K562 (cell line): ENCODE measurements around the gene RPL7L1. TPM values are rescaled to one million over a fixed set of nuclear protein-coding genes. Genes with fewer than 3 reads are reported as not detected.
A peak's percentile ranks its signal among the peaks of the same experiment; 100 is the strongest.
"Not testable (repeated sequence)": the region's sequence is repeated elsewhere in the genome, so short reads cannot be mapped to it uniquely, and the experiment has no call there.

Source experiments
- ATAC-seq: fragments of 200-7000 bp; cut with Tn5 transposase; 3 replicates; pipeline ENCODE4 v1.9.1; 2020; ENCODE audit warnings: moderate library complexity
- BruUV-seq: library from RNA; stranded (reverse); fragments of 400-500 nt; replicated peaks from 2 replicates; lab custom pipeline; 2021; lab: Mats Ljungman, UMichigan
- CTCF ChIA-PET: fragments of 300-600 bp; formaldehyde crosslinking; extraction: SDS; loops from one replicate; lab custom pipeline; 2021; ENCODE audit warnings: low intra/inter-chr PET ratio; lab: Yijun Ruan, JAX
- POLR2A ChIA-PET: fragments of 300-600, 350-650 bp; sonication (Branson Sonifier 250); formaldehyde crosslinking; extraction: SDS; loops from one replicate; lab custom pipeline; 2021; ENCODE audit warnings: antibody characterized with exemption, inconsistent platforms; lab: Yijun Ruan, JAX
- DNase-seq, 4 experiments: peaks; one replicate each; pipeline versions ENCODE4 v3.0.0 to v3.0.0-alpha.2; 2011 to 2018; ENCODE audit warnings: low spot score in 3 of 4, mixed read lengths in 3 of 4; ENCODE audit errors: extremely low read depth in 1 of 4
- FAIRE-seq: peaks from 2 replicates; lab custom pipeline; 2011; peaks lifted over from hg19 to GRCh38; lab: Jason Lieb, UNC
- H2AFZ ChIP-seq: 2 replicates; pipeline ENCODE4 v1.6.0; 2011; ENCODE audit warnings: low read depth, low read length, control low read depth, inconsistent platforms
- H3K27ac ChIP-seq: fragments of 200-600 bp; 3 replicates; pipeline ENCODE4 v1.8.0; 2011; ENCODE audit warnings: low read depth, mild to moderate bottlenecking, control low read depth, inconsistent platforms, low read length, moderate library complexity, mixed read lengths; ENCODE audit errors: extremely low read depth
- H3K27me3 ChIP-seq, 2 experiments: fragments of 300-600 bp in 1 of 2; 2 replicates in 1 of 2; 3 replicates in 1 of 2; pipeline versions ENCODE4 v1.6.0 to v1.8.0; 2011; ENCODE audit warnings: inconsistent platforms in 2 of 2, low read length in 2 of 2, mild to moderate bottlenecking in 1 of 2, mixed read lengths in 1 of 2, moderate library complexity in 1 of 2; ENCODE audit not compliant: control insufficient read depth in 2 of 2, insufficient read depth in 2 of 2
- H3K36me3 ChIP-seq: fragments of 300-600 bp; 3 replicates; pipeline ENCODE4 v1.8.0; 2011; ENCODE audit warnings: mild to moderate bottlenecking, low read length, inconsistent platforms; ENCODE audit not compliant: control insufficient read depth, insufficient read depth
- H3K4me1 ChIP-seq, 2 experiments: fragments of 200-600 bp in 1 of 2; replicated peaks in 1 of 2; 2 replicates in 1 of 2; 3 replicates in 1 of 2; pipeline versions ENCODE4 v1.5.1 to v1.8.0; 2011; ENCODE audit warnings: inconsistent platforms in 2 of 2, low read length in 2 of 2, mild to moderate bottlenecking in 1 of 2, mixed read lengths in 1 of 2, moderate library complexity in 1 of 2; ENCODE audit not compliant: control insufficient read depth in 2 of 2, insufficient read depth in 2 of 2
- H3K4me2 ChIP-seq: 2 replicates; pipeline ENCODE4 v1.6.1; 2011; ENCODE audit warnings: low read length, control low read depth, inconsistent platforms, mixed read lengths; ENCODE audit not compliant: insufficient read depth
- H3K4me3 ChIP-seq: fragments of 200-600 bp; sonication (generic), shearing (Covaris generic); 2 replicates; pipeline ENCODE4 v1.5.1; 2016; ENCODE audit warnings: control low read depth, inconsistent platforms
- H3K79me2 ChIP-seq: fragments of 200-600 bp; 3 replicates; pipeline ENCODE4 v1.8.0; 2011; ENCODE audit warnings: low read length, inconsistent platforms; ENCODE audit not compliant: control insufficient read depth, insufficient read depth
- H3K9ac ChIP-seq, 2 experiments: 2 replicates each; pipeline versions ENCODE4 v1.6.0 to v1.6.1; 2011; ENCODE audit warnings: low read depth in 2 of 2, low read length in 2 of 2, control low read depth in 1 of 2, inconsistent platforms in 1 of 2, mild to moderate bottlenecking in 1 of 2, mixed read lengths in 1 of 2; ENCODE audit not compliant: insufficient read depth in 1 of 2
- H3K9me1 ChIP-seq: one replicate; pipeline ENCODE4 v1.6.0; 2011; ENCODE audit warnings: inconsistent platforms, mild to moderate bottlenecking, low read length, moderate library complexity; ENCODE audit not compliant: control insufficient read depth, insufficient read depth
- H3K9me3 ChIP-seq: replicated peaks from 2 replicates; pipeline ENCODE4 v1.5.1; 2011; ENCODE audit warnings: low read depth, low read length, inconsistent platforms; ENCODE audit not compliant: control insufficient read depth, insufficient read depth
- H4K20me1 ChIP-seq: replicated peaks from 2 replicates; pipeline ENCODE4 v1.6.1; 2011; ENCODE audit warnings: low read length, inconsistent platforms, mixed read lengths; ENCODE audit not compliant: control insufficient read depth, insufficient read depth
- SPI1 ChIP-seq: IDR thresholded peaks from 2 replicates; pipeline ENCODE4 v1.6.1; 2011; ENCODE audit warnings: low read depth, low read length, control low read depth, borderline replicate concordance
- ZFX ChIP-seq: sonication (generic); formaldehyde crosslinking; IDR thresholded peaks from 2 replicates; pipeline ENCODE4 v1.8.0; 2022; ENCODE audit warnings: mild to moderate bottlenecking, missing genetic modification reagents, moderate library complexity
- WGBS: fragments of 100-300 bp; shearing (Covaris generic); methylation state at CpG from one replicate; pipeline ENCODE4 v1.1.6; 2016; ENCODE audit warnings: low coverage, mixed read lengths; ENCODE audit not compliant: insufficient coverage; ENCODE audit errors: missing lambda C conversion rate; 5-methylcytosine and 5-hydroxymethylcytosine counted together
- in situ Hi-C: fragments of 300-500 bp; cut with MboI; formaldehyde crosslinking; loops from 4 replicates; pipeline ENCODE4 v1.15.0; 2018; ENCODE audit warnings: inconsistent platforms, mixed read lengths
- intact Hi-C: fragments of 100-400 bp; cut with micrococcal nuclease; formaldehyde crosslinking; loops from 2 replicates; pipeline ENCODE4 v1.14.2; 2022
- polyA plus RNA-seq, 8 experiments: library from polyadenylated mRNA; depleted of rRNA in 4 of 8; stranded (reverse) in 5 of 8; unstranded in 3 of 8; fragments of >200 nt; fragmentation: Nextera tagmentation in 2 of 8; fragmentation: Illumina TruSeq in 1 of 8; extraction: Ambion mirVana in 2 of 8; extraction: Trizol in 1 of 8; gene quantifications; 2 replicates each; pipeline versions ENCODE4 v1.2.1 to v1.2.3, GENCODE V29; 2011 to 2014; ENCODE audit warnings: inconsistent platforms in 1 of 8, missing spikeins in 1 of 8
- total RNA-seq, 7 experiments: library from RNA; depleted of rRNA in 6 of 7; stranded (reverse); fragments of >200 nt in 6 of 7; fragmentation: Illumina TruSeq in 2 of 7; extraction: Trizol in 2 of 7; gene quantifications; 2 replicates each; pipeline versions ENCODE4 v1.2.1 to v1.2.3, GENCODE V29; 2011 to 2021; ENCODE audit warnings: low replicate concordance in 1 of 7
- TF ChIP-seq, protein P1 (sequence below), 2 experiments: fragments of 450-650 bp in 1 of 2; sonication (generic) in 1 of 2; formaldehyde crosslinking in 1 of 2; IDR thresholded peaks; 2 replicates each; pipeline versions ENCODE4 v1.7.1 to v1.9.0; 2016 to 2022; ENCODE audit warnings: inconsistent platforms in 1 of 2, mild to moderate bottlenecking in 1 of 2, missing genetic modification reagents in 1 of 2

Gene RPL7L1
- total and polyA plus RNA-seq, 9 of the 15 experiments (the other 6 are each of a cell fraction or from before 2014, with no cell fraction given): 129 to 259 (median 164) TPM

DNA sequence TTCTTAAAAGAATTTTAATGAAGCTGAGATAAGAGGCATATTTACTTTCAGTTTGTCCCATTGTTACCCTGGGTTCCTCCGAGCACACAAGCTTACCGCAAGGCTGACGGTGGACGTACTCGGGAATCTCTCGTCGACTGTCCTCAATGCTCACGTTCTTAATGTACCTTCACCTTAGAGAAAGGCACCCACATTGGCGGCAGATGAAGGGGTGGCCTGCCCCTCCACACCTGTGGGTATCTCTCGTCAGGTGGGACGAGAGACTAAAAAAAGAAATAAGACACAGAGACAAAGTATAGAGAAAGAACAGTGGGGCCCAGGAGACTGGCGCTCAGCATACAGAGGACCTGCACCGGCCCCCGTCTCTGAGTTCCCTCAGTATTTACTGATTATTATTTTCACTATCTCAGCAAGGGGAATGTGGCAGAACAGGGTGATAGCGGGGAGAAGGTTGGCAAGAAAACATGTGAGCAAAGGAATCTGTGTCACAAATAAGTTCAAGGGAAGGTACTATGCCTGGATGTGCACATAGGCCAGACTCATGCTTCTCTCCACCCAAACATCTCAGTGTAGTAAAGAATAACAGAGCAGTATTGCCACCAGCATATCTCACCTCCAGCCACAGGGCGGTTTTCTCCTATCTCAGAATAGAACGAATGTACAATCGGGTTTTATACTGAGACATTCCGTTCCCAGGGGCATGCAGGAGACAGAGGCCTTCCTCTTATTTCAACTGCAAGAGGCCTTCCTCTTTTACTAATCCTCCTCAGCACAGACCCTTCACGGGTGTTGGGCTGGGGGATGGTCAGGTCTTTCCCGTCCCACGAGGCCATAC, 23.2 kb downstream of the RPL7L1 start:
- intact Hi-C loops: loop anchor here (5.0 to 10.0 kb wide), 2 partner anchors 60 to 362 kb away; partner anchors contain the start of gene GNMT
- H3K4me2 ChIP-seq, H3K9me1 ChIP-seq, H3K27me3 ChIP-seq, ATAC-seq, H3K27ac ChIP-seq, POLR2A ChIA-PET, DNase-seq, H4K20me1 ChIP-seq, H3K4me3 ChIP-seq, in situ Hi-C loops, BruUV-seq: not testable (repeated sequence)
- H3K4me1 ChIP-seq: peaks cover 4 to 12% of the 10 kb centered on the region in 2 experiments; a peak in 3 of 5 replicates
- CTCF ChIA-PET: interaction anchor here (0.5 to 2.9 kb wide), 4 partner anchors 227 to 1597 kb away, joined by 3 to 20 read pairs (median 6); no protein-coding TSS in a partner anchor
- TF ChIP-seq ZFX (CRISPR knock-in tag) (peak; percentile 15; the same call in 1 of the 2 replicates), SPI1 (peak; percentile 60; the same call in 1 of the 2 replicates)
- TF ChIP-seq, all 486 proteins: peak for 2; not testable (repeated sequence) for 484
- whole genome bisulfite sequencing: 63% methylated on average over 22 of the region's 22 CpGs
- not testable (repeated sequence) for H3K79me2 ChIP-seq, FAIRE-seq, H2AFZ ChIP-seq, H3K36me3 ChIP-seq, H3K9ac ChIP-seq, H3K9me3 ChIP-seq

DNA sequence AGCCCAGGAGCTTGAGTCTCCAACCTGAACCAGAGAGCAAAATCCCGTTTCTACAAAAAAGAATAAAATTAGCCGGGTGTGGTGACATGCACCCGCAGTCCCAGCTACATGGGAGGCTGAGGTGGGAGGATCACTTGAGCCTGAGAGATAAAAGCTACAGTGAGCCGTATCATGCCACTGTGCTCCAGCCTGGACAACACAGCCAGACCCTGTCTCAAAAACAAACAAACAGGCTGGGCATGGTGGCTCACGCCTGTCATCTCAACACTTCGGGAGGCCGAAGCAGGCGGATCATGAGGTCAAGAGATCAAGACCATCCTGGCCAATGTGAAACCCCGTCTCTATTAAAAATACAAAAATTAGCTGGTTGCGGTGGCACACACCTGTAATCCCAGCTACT, 25.1 kb downstream of the RPL7L1 start:
- in situ Hi-C loops (no loop called here), intact Hi-C loops (loop anchor here (5.0 to 10.0 kb wide), 2 partner anchors 58 to 360 kb away; partner anchors contain the start of gene GNMT)
- Histone ChIP-seq H3K9ac (no peak overlapping the region), H3K4me3 (no peak overlapping the region), H3K9me1 (no peaks in the 10 kb centered on the region), H3K36me3 (no peaks in the 10 kb centered on the region), H3K9me3 (no peaks in the 10 kb centered on the region), H3K27ac (no peak overlapping the region), H3K4me1 (peaks cover 4 to 9% of the 10 kb centered on the region in 2 experiments; a peak in 3 of 5 replicates), H3K27me3 (no peaks in the 10 kb centered on the region), H3K4me2 (no peak overlapping the region), H4K20me1 (no peaks in the 10 kb centered on the region), H2AFZ (no peak overlapping the region), H3K79me2 (no peaks in the 10 kb centered on the region)
- ChIA-PET CTCF (no interaction called here), POLR2A (interaction anchor here (0.6 kb wide), 1 partner anchor 248 kb away, joined by 3 read pairs; no protein-coding TSS in a partner anchor)
- BruUV-seq: no TSS peak
- no peak for ATAC-seq
- no peak for DNase-seq
- 69% methylated on average over 10 of the region's 10 CpGs for WGBS
- no peak for FAIRE-seq
- TF ChIP-seq, protein P1, sequence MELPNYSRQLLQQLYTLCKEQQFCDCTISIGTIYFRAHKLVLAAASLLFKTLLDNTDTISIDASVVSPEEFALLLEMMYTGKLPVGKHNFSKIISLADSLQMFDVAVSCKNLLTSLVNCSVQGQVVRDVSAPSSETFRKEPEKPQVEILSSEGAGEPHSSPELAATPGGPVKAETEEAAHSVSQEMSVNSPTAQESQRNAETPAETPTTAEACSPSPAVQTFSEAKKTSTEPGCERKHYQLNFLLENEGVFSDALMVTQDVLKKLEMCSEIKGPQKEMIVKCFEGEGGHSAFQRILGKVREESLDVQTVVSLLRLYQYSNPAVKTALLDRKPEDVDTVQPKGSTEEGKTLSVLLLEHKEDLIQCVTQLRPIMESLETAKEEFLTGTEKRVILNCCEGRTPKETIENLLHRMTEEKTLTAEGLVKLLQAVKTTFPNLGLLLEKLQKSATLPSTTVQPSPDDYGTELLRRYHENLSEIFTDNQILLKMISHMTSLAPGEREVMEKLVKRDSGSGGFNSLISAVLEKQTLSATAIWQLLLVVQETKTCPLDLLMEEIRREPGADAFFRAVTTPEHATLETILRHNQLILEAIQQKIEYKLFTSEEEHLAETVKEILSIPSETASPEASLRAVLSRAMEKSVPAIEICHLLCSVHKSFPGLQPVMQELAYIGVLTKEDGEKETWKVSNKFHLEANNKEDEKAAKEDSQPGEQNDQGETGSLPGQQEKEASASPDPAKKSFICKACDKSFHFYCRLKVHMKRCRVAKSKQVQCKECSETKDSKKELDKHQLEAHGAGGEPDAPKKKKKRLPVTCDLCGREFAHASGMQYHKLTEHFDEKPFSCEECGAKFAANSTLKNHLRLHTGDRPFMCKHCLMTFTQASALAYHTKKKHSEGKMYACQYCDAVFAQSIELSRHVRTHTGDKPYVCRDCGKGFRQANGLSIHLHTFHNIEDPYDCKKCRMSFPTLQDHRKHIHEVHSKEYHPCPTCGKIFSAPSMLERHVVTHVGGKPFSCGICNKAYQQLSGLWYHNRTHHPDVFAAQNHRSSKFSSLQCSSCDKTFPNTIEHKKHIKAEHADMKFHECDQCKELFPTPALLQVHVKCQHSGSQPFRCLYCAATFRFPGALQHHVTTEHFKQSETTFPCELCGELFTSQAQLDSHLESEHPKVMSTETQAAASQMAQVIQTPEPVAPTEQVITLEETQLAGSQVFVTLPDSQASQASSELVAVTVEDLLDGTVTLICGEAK (IDR thresholded peaks at IDR 0.05): no peak
- TF ChIP-seq, protein P1 (CRISPR knock-in tag; IDR thresholded peaks at IDR 0.05): no peak
